SK-N-MC (cell line): ENCODE data around the gene ZFAND4.

Source experiments
- EZH2 ChIP-seq: fragments of 200-600 bp; sonication (generic); IDR thresholded peaks from one replicate; pipeline ENCODE4 v1.6.1; 2017; ENCODE audit warnings: antibody characterized with exemption
- FOXP2 ChIP-seq: optimal IDR thresholded peaks from 2 replicates; pipeline ENCODE3; 2011; ENCODE audit warnings: mild to moderate bottlenecking, moderate library complexity; ENCODE audit not compliant: insufficient read depth; ENCODE audit errors: extremely low read length, control extremely low read depth
- POLR2AphosphoS5 ChIP-seq: IDR thresholded peaks from 2 replicates; pipeline ENCODE4 v1.6.1; 2012; ENCODE audit warnings: mild to moderate bottlenecking, low read depth, low read length, borderline replicate concordance

DNA sequence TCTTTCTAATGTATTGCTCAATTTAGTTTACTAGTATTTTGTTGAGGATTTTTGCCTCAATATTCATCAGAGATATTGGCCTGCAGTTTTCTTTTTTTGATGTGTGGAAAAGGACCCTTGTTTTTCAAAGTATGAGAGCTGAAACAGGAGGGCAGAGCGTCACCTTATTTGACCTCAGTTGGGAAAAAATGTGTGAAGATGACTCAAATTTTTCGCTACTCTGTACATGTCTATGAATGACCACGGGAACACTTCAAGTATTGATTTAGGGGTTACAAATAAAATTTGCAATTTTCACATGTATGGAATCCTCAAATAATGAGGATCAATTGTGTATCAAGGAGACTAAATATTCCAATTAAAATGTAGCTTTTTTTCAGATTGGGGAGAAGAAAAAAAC lies 103.1 kb downstream of the ZFAND4 start:
- TF ChIP-seq EZH2 = no peak
- TF ChIP-seq POLR2AphosphoS5 = no peak
- no peak for TF ChIP-seq FOXP2
